Trophoblast cell (in vitro differentiated cells and primary cell): Measurements from ENCODE around the gene KDM2A.

ENCODE experiments used
- DNase-seq, 2 donors: peaks; one replicate each; pipeline ENCODE4 v3.0.0-alpha.2; 2016
- H2AFZ ChIP-seq: 2 replicates; pipeline ENCODE4 v1.6.1; 2013; ENCODE audit warnings: low read length, moderate library complexity, mild to moderate bottlenecking; ENCODE audit not compliant: insufficient read depth, poor library complexity
- H2AK5ac ChIP-seq: 2 replicates; pipeline ENCODE4 v1.6.1; 2013; ENCODE audit warnings: mild to moderate bottlenecking, low read length
- H2BK120ac ChIP-seq: 2 replicates; pipeline ENCODE4 v1.6.1; 2013; ENCODE audit warnings: low read length, mild to moderate bottlenecking, moderate library complexity; ENCODE audit not compliant: insufficient read depth, poor library complexity
- H2BK12ac ChIP-seq: 2 replicates; pipeline ENCODE4 v1.6.1; 2013; ENCODE audit warnings: mild to moderate bottlenecking, low read length, moderate library complexity
- H2BK5ac ChIP-seq: 2 replicates; pipeline ENCODE4 v1.6.1; 2013; ENCODE audit warnings: low read length, low read depth, moderate library complexity, mild to moderate bottlenecking; ENCODE audit not compliant: poor library complexity
- H3K14ac ChIP-seq: 2 replicates; pipeline ENCODE4 v1.6.1; 2013; ENCODE audit warnings: mild to moderate bottlenecking, low read length
- H3K18ac ChIP-seq: 2 replicates; pipeline ENCODE4 v1.6.1; 2013; ENCODE audit warnings: mild to moderate bottlenecking, low read length
- H3K23ac ChIP-seq: 2 replicates; pipeline ENCODE4 v1.6.1; 2013; ENCODE audit warnings: low read length
- H3K27ac ChIP-seq: 2 replicates; pipeline ENCODE4 v1.5.1; 2013; ENCODE audit warnings: low read depth, mild to moderate bottlenecking, inconsistent platforms, low read length, moderate library complexity
- H3K27me3 ChIP-seq: 2 replicates; pipeline ENCODE4 v1.6.1; 2013; ENCODE audit warnings: inconsistent platforms, mild to moderate bottlenecking, low read length, moderate library complexity; ENCODE audit not compliant: insufficient read depth
- H3K36me3 ChIP-seq, 2 experiments: 1 replicate in 1 of 2; 2 replicates in 1 of 2; pipeline ENCODE4 v1.6.1; 2013; ENCODE audit warnings: low read length in 2 of 2, mild to moderate bottlenecking in 2 of 2, moderate library complexity in 1 of 2; ENCODE audit not compliant: insufficient read depth in 2 of 2, control insufficient read depth in 1 of 2
- H3K4ac ChIP-seq: 2 replicates; pipeline ENCODE4 v1.6.1; 2013; ENCODE audit warnings: low read depth, mild to moderate bottlenecking, low read length, moderate library complexity
- H3K4me1 ChIP-seq, 2 experiments: 1 replicate in 1 of 2; 2 replicates in 1 of 2; pipeline ENCODE4 v1.6.1; 2013; ENCODE audit warnings: low read length in 2 of 2, mild to moderate bottlenecking in 2 of 2, moderate library complexity in 1 of 2; ENCODE audit not compliant: insufficient read depth in 2 of 2, control insufficient read depth in 1 of 2
- H3K4me2 ChIP-seq: 2 replicates; pipeline ENCODE4 v1.6.1; 2013; ENCODE audit warnings: inconsistent platforms, mild to moderate bottlenecking, low read length, moderate library complexity
- H3K4me3 ChIP-seq: 2 replicates; pipeline ENCODE4 v1.5.1; 2013; ENCODE audit warnings: mild to moderate bottlenecking, low read depth, low read length, inconsistent platforms
- H3K79me1 ChIP-seq: one replicate; pipeline ENCODE4 v1.6.1; 2013; ENCODE audit warnings: low read length
- H3K79me2 ChIP-seq: 2 replicates; pipeline ENCODE4 v1.6.1; 2013; ENCODE audit warnings: low read length, mild to moderate bottlenecking; ENCODE audit not compliant: control insufficient read depth, insufficient read depth, poor library complexity
- H3K9ac ChIP-seq: 2 replicates; pipeline ENCODE4 v1.6.1; 2013; ENCODE audit warnings: mild to moderate bottlenecking, low read length
- H3K9me3 ChIP-seq: 2 replicates; pipeline ENCODE4 v1.6.1; 2013; ENCODE audit warnings: low read depth, mild to moderate bottlenecking, control low read depth, inconsistent platforms, low read length; ENCODE audit not compliant: insufficient read depth
- H4K12ac ChIP-seq: 2 replicates; pipeline ENCODE4 v1.6.1; 2013; ENCODE audit warnings: low read depth, mild to moderate bottlenecking, low read length, moderate library complexity
- H4K8ac ChIP-seq: 2 replicates; pipeline ENCODE4 v1.6.1; 2013; ENCODE audit warnings: low read depth, mild to moderate bottlenecking, low read length, moderate library complexity
- H4K91ac ChIP-seq: one replicate; pipeline ENCODE4 v1.6.1; 2013; ENCODE audit warnings: low read depth, mild to moderate bottlenecking, low read length, moderate library complexity
- WGBS: extraction: QIAGEN DNeasy Blood & Tissue Kit; methylation state at CpG from one replicate; pipeline ENCODE4 v1.1.7; 2013; ENCODE audit warnings: missing lambda C conversion rate; ENCODE audit not compliant: insufficient read length, insufficient coverage; ENCODE audit errors: extremely low coverage; 5-methylcytosine and 5-hydroxymethylcytosine counted together

Gene KDM2A

GRCh38 chr11:67278939-67279588, 160.0 kb downstream of the KDM2A start:
- Histone ChIP-seq H2BK120ac (no peak overlapping the region), H3K18ac (no peak overlapping the region)
- no CpG with 5 or more reads among the region's 14 CpGs for WGBS

DNA sequence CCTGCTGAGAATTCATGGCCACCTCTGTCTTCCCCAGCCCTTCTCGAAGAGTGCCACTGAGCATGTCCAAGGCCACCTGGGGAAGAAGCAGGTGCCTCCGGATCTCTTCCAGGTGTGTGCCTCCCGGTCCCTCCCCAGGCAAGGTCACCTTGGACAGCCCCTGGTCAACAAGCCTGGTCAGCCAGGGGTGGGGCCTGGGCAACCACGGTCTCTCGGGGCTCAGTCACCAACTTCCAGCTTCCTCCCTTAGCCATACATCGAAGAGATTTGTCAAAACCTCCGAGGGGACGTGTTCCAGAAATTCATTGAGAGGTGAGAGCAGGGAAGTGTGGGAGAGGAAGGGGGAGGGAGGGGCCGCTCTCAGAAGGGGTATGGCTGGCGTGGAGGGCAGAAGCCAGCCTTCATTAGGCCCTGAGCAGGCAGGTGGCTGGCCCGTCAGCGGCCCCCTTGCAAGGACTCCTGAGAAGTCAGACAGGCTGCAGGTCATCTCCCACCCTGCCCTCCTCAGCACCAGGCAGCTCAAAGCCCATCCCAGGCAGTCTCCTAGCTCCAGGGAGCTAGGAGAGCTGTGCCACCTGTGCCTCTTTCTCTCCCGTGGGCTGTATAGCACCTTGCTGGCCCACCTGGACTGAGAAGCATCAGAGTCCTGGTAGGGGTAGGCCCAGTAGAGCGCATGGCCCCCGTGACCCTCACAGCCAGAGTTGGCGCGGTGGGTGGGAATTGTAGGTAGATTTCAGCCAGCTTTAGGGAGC, 160.7 kb downstream of the KDM2A start:
- H4K8ac ChIP-seq: no peak overlapping the region
- H3K4me1 ChIP-seq: peaks cover 0 to 3% of the 10 kb centered on the region in 2 experiments
- H3K9me3 ChIP-seq: no peaks in the 10 kb centered on the region
- no peak overlapping the region for H2AK5ac ChIP-seq
- no peak overlapping the region for H3K4me2 ChIP-seq
- no peak overlapping the region for H3K9ac ChIP-seq
- no peaks in the 10 kb centered on the region for H3K27me3 ChIP-seq
- H2BK5ac ChIP-seq: no peak overlapping the region
- H3K14ac ChIP-seq: no peak overlapping the region
- WGBS: no CpG with 5 or more reads among the region's 17 CpGs
- no peak overlapping the region for H4K91ac ChIP-seq
- H3K23ac ChIP-seq: no peak overlapping the region
- H3K18ac ChIP-seq: no peak overlapping the region
- no peaks in the 10 kb centered on the region for H3K79me2 ChIP-seq
- no peaks in the 10 kb centered on the region for H3K79me1 ChIP-seq
- no peak overlapping the region for H2BK120ac ChIP-seq
- no peak for DNase-seq
- H2AFZ ChIP-seq: no peak overlapping the region
- H3K27ac ChIP-seq: no peak overlapping the region
- no peak overlapping the region for H4K12ac ChIP-seq
- H3K4me3 ChIP-seq: no peak overlapping the region
- no peak overlapping the region for H3K4ac ChIP-seq
- no peak overlapping the region for H2BK12ac ChIP-seq
- H3K36me3 ChIP-seq: peaks cover 78 to 85% of the 10 kb centered on the region in 2 experiments

More at GRCh38 chr11:67278939-67279588, 160.0 kb downstream of the KDM2A start:
- H2BK12ac ChIP-seq: no peak overlapping the region
- no peaks in the 10 kb centered on the region for H3K27me3 ChIP-seq
- no peak overlapping the region for H2AFZ ChIP-seq
- H3K9me3 ChIP-seq: no peaks in the 10 kb centered on the region
- H3K4me2 ChIP-seq: no peak overlapping the region
- no peak overlapping the region for H3K4ac ChIP-seq
- no peak overlapping the region for H3K14ac ChIP-seq
- H3K9ac ChIP-seq: no peak overlapping the region
- no peaks in the 10 kb centered on the region for H3K79me1 ChIP-seq
- no peak overlapping the region for H4K12ac ChIP-seq
- peaks cover 71 to 78% of the 10 kb centered on the region in 2 experiments for H3K36me3 ChIP-seq
- peaks cover 0 to 3% of the 10 kb centered on the region in 2 experiments for H3K4me1 ChIP-seq
- no peaks in the 10 kb centered on the region for H3K79me2 ChIP-seq
- H3K23ac ChIP-seq: no peak overlapping the region
- H3K27ac ChIP-seq: no peak overlapping the region
- H3K4me3 ChIP-seq: no peak overlapping the region
- no peak for DNase-seq
- no peak overlapping the region for H2AK5ac ChIP-seq
- no peak overlapping the region for H2BK5ac ChIP-seq
- H4K8ac ChIP-seq: no peak overlapping the region
- no peak overlapping the region for H4K91ac ChIP-seq

DNA sequence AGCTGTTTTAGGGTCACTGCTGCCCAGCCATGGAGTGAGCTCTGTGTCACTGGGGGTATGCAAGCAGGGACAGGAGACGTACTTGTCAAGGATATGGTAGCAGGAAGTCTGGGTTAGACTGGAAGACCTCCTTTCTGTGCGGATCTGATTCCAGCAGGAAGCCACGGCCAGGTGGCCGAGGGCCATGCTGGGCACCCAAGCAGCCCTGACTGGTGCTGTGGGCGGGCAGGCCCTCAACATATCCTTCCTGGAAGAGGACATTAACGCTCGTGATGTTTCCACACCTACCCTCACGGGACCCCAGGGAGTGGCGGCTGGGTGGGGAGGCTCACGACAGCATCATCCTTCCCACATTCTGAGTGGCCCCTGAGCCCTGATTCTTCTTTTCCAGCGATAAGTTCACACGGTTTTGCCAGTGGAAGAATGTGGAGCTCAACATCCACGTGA, 161.3 kb downstream of the KDM2A start:
- no peaks in the 10 kb centered on the region for H3K27me3 ChIP-seq
- no peak overlapping the region for H3K27ac ChIP-seq
- no peak overlapping the region for H2BK5ac ChIP-seq
- no peak overlapping the region for H4K8ac ChIP-seq
- H2BK12ac ChIP-seq: no peak overlapping the region
- H4K91ac ChIP-seq: no peak overlapping the region
- WGBS: no CpG with 5 or more reads among the region's 13 CpGs
- H3K9me3 ChIP-seq: no peaks in the 10 kb centered on the region
- no peak overlapping the region for H3K23ac ChIP-seq
- H2AK5ac ChIP-seq: no peak overlapping the region
- no peak for DNase-seq
- H3K4me1 ChIP-seq: no peaks in the 10 kb centered on the region
- H4K12ac ChIP-seq: no peak overlapping the region
- H3K79me2 ChIP-seq: no peaks in the 10 kb centered on the region
- H2AFZ ChIP-seq: no peak overlapping the region
- H3K4ac ChIP-seq: no peak overlapping the region
- peaks cover 84 to 87% of the 10 kb centered on the region in 2 experiments for H3K36me3 ChIP-seq
- H3K9ac ChIP-seq: no peak overlapping the region
- no peak overlapping the region for H3K18ac ChIP-seq
- no peak overlapping the region for H3K4me2 ChIP-seq
- no peak overlapping the region for H2BK120ac ChIP-seq
- H3K79me1 ChIP-seq: no peaks in the 10 kb centered on the region
- no peak overlapping the region for H3K4me3 ChIP-seq
- H3K14ac ChIP-seq: no peak overlapping the region

GRCh38 chr11:67280788-67281551, 161.9 kb downstream of the KDM2A start:
- H3K27ac ChIP-seq: no peak overlapping the region
- DNase-seq: no peak
- H4K12ac ChIP-seq: no peak overlapping the region
- no peak overlapping the region for H3K4me2 ChIP-seq
- no peak overlapping the region for H3K4me3 ChIP-seq
- H3K9ac ChIP-seq: no peak overlapping the region
- H3K27me3 ChIP-seq: no peaks in the 10 kb centered on the region
- no peaks in the 10 kb centered on the region for H3K9me3 ChIP-seq
- no CpG with 5 or more reads among the region's 31 CpGs for WGBS
- no peak overlapping the region for H2BK12ac ChIP-seq
- no peak overlapping the region for H3K14ac ChIP-seq
- no peak overlapping the region for H3K18ac ChIP-seq
- no peak overlapping the region for H2AFZ ChIP-seq
- no peak overlapping the region for H4K8ac ChIP-seq
- no peak overlapping the region for H2BK5ac ChIP-seq
- H3K36me3 ChIP-seq: peaks cover 88 to 90% of the 10 kb centered on the region in 2 experiments
- H3K4me1 ChIP-seq: no peaks in the 10 kb centered on the region
- H3K79me1 ChIP-seq: no peaks in the 10 kb centered on the region
- no peak overlapping the region for H3K4ac ChIP-seq
- H4K91ac ChIP-seq: no peak overlapping the region
- H2AK5ac ChIP-seq: no peak overlapping the region
- H3K79me2 ChIP-seq: no peaks in the 10 kb centered on the region
- H3K23ac ChIP-seq: no peak overlapping the region
- H2BK120ac ChIP-seq: no peak overlapping the region
